ENCODE results near the gene CC2D1B.

GRCh38 chr1:52346653-52347052 is 19.4 kb downstream of the CC2D1B start:
- TF ChIP-seq CTCF (conservative IDR thresholded peaks at IDR 0.05; ENCODE audit: low read depth, low read length) (no peak), EZH2 (IDR thresholded peaks at IDR 0.05; ENCODE audit: low read length, unreplicated experiment) (no peak)

Measured in PC-3 (cell line).